GM23248 (cell line): Measurements from ENCODE around the gene WNK2. TPM values are rescaled to one million over a fixed set of nuclear protein-coding genes. Genes with fewer than 3 reads are reported as not detected.

ENCODE experiments used
- DNase-seq: peaks from one replicate; pipeline ENCODE4 v3.0.0-alpha.2; 2015
- H2AFZ ChIP-seq: fragments of 200-600 bp; sonication (generic); 2 replicates; pipeline ENCODE4 v1.6.1; 2016; ENCODE audit warnings: antibody characterized with exemption
- H3F3A ChIP-seq: fragments of 200-600 bp; sonication (generic); 2 replicates; pipeline ENCODE4 v1.6.1; 2016; ENCODE audit warnings: mild to moderate bottlenecking, antibody characterized with exemption, mixed run types; ENCODE audit not compliant: insufficient read depth
- H3K27ac ChIP-seq: fragments of 200-600 bp; sonication (generic); 2 replicates; pipeline ENCODE4 v1.5.1; 2016; ENCODE audit warnings: mild to moderate bottlenecking
- H3K27me3 ChIP-seq: fragments of 200-600 bp; sonication (generic); replicated peaks from 2 replicates; pipeline ENCODE4 v1.6.1; 2016; ENCODE audit warnings: mild to moderate bottlenecking; ENCODE audit not compliant: insufficient read depth
- H3K36me3 ChIP-seq: fragments of 200-600 bp; sonication (generic); 2 replicates; pipeline ENCODE4 v1.6.1; 2016; ENCODE audit warnings: low read depth, mild to moderate bottlenecking
- H3K4me1 ChIP-seq: fragments of 200-600 bp; sonication (generic); 2 replicates; pipeline ENCODE4 v1.6.1; 2016; ENCODE audit warnings: mild to moderate bottlenecking; ENCODE audit not compliant: insufficient read depth
- H3K4me2 ChIP-seq: fragments of 200-600 bp; sonication (generic); one replicate; pipeline ENCODE4 v1.6.1; 2016; ENCODE audit warnings: mild to moderate bottlenecking; ENCODE audit not compliant: unreplicated experiment
- H3K4me3 ChIP-seq: fragments of 200-600 bp; sonication (generic); 2 replicates; pipeline ENCODE4 v1.5.1; 2016; ENCODE audit warnings: mild to moderate bottlenecking
- H3K79me2 ChIP-seq: fragments of 200-600 bp; sonication (generic); 2 replicates; pipeline ENCODE4 v1.6.1; 2016; ENCODE audit warnings: mild to moderate bottlenecking; ENCODE audit not compliant: insufficient read depth
- H3K9ac ChIP-seq: fragments of 200-600 bp; sonication (generic); 2 replicates; pipeline ENCODE4 v1.6.1; 2016; ENCODE audit warnings: mild to moderate bottlenecking
- H3K9me2 ChIP-seq: fragments of 200-600 bp; sonication (generic); 2 replicates; pipeline ENCODE4 v1.6.1; 2016; ENCODE audit warnings: mixed run types, mild to moderate bottlenecking, moderate library complexity; ENCODE audit not compliant: insufficient read depth
- H3K9me3 ChIP-seq: fragments of 200-600 bp; sonication (generic); one replicate; pipeline ENCODE4 v1.6.1; 2017; ENCODE audit warnings: low read depth
- H4K20me1 ChIP-seq: fragments of 200-600 bp; sonication (generic); 2 replicates; pipeline ENCODE4 v1.6.0; 2016; ENCODE audit not compliant: insufficient read depth
- EZH2 ChIP-seq: fragments of 200-600 bp; sonication (generic); IDR thresholded peaks from 2 replicates; pipeline ENCODE4 v1.6.1; 2018; ENCODE audit warnings: antibody characterized with exemption, mild to moderate bottlenecking; ENCODE audit not compliant: insufficient read depth, poor library complexity, severe bottlenecking
- EZH2phosphoT487 ChIP-seq: fragments of 200-600 bp; sonication (generic); IDR thresholded peaks from 2 replicates; pipeline ENCODE4 v1.6.1; 2018; ENCODE audit warnings: antibody characterized with exemption, moderate library complexity, mild to moderate bottlenecking, low read depth; ENCODE audit not compliant: insufficient read depth
- WGBS, 2 experiments: methylation state at CpG; one replicate each; pipeline ENCODE4 v1.1.6; 2015 to 2017; ENCODE audit warnings: low lambda C conversion rate in 2 of 2, low coverage in 1 of 2; ENCODE audit errors: missing lambda C conversion rate in 2 of 2; 5-methylcytosine and 5-hydroxymethylcytosine counted together
- in situ Hi-C: fragments of 300-500 bp; cut with MboI; formaldehyde crosslinking; loops from 2 replicates; pipeline ENCODE4 v1.15.0; 2020
- polyA plus RNA-seq: library from polyadenylated mRNA; unstranded; fragments of >200 nt; fragmentation: Nextera tagmentation; extraction: Ambion mirVana; gene quantifications from 2 replicates; pipeline ENCODE4 v1.2.1, GENCODE V29; 2016
- total RNA-seq: library from RNA; depleted of rRNA; stranded (reverse); fragments of >200 nt; shearing (Covaris generic); gene quantifications from 2 replicates; pipeline ENCODE4 v1.2.3, GENCODE V29; 2014

WNK2 gene
- total and polyA plus RNA-seq, 2 experiments from 2014 or later: not detected

DNA sequence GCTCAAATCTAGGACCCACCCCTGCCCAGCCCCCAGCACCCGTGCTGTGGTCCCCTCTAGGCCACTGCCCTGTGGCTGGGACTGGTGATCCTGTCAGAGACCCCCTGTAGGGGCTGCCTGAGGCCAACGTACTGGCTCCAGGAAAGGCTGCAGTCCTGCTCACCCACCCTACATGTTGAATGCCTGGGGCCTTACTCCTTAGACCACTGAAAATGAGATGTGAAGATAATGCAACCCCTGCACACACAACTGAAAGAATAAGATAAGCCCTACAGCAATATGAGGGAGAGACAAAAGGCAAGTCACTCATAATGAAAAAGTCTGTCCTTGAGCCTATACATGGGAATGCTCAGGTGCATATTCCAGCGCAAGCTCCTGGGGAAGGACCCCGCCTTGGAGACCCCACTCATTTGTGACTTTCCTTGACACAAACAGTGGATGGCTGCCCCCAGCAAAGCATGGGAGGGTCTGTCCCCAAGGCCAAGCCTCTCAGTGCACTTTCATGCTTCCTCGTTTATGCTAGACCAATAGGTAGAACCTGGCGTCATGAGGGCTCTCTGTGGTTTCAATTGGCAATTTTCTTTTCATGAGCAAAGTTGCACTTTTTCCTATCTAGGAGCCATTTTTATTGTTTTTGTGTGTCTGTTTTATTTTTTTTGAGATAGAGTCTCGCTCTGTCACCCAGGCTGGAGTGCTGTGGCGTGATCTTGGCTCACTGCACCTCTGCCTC, 12.5 kb upstream of the WNK2 start:
- 63 to 66% methylated on average over 7 to 8 of the region's 8 CpGs for WGBS, 2 experiments
- no peaks in the 10 kb centered on the region for H3K79me2 ChIP-seq
- no peak overlapping the region for H3K27ac ChIP-seq
- no peaks in the 10 kb centered on the region for H3K9me3 ChIP-seq
- H2AFZ ChIP-seq: no peak overlapping the region
- H3K9ac ChIP-seq: no peak overlapping the region
- DNase-seq: no peak
- no peaks in the 10 kb centered on the region for H3K9me2 ChIP-seq
- TF ChIP-seq EZH2phosphoT487 (no peak), EZH2 (no peak)
- H3K36me3 ChIP-seq: no peaks in the 10 kb centered on the region
- H3K4me2 ChIP-seq: no peak overlapping the region
- H3K27me3 ChIP-seq: peaks cover 12% of the 10 kb centered on the region
- no peaks in the 10 kb centered on the region for H3K4me1 ChIP-seq
- H4K20me1 ChIP-seq: no peaks in the 10 kb centered on the region
- no peak overlapping the region for H3K4me3 ChIP-seq
- H3F3A ChIP-seq: no peaks in the 10 kb centered on the region
- in situ Hi-C loops: loop anchor here (25.0 kb wide), 1 partner anchor 391 kb away; no protein-coding TSS in a partner anchor

DNA sequence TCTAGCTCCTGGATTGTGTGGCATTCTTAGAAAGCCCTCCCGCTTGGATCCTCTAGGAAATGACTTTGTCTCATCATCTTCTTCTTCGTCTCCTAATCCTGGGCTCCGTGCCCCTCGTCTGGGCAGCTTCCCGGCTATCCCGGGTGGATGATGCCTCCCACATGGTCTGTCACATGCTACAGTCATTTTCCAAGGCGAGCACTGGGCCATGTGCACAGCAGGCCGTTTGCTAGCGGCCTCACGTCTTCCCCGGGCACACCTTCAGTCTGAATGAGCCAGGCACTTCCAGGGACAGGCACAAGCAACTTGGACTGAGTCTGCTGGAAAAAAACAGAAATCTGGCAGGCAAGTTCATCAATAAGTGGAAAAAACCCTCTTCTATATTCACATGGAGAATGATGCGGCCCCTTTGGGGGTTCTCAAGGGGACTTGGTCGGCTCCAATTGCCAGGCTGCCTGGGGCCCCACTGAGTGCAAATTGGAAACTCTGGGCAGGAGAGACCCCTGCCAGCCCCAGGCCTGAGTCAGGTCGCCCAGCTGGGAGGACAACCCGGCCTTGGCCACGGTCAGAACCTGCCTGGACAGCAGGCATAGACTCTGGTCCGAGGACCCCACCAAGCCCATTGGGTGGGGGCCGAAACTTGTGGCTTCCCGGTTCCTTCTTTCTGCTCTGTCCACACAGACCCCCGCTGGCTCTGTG, 11.1 kb upstream of the WNK2 start:
- no peak overlapping the region for H3K4me2 ChIP-seq
- H3K9me2 ChIP-seq: no peaks in the 10 kb centered on the region
- H2AFZ ChIP-seq: no peak overlapping the region
- H3K4me1 ChIP-seq: no peaks in the 10 kb centered on the region
- no peak overlapping the region for H3K4me3 ChIP-seq
- DNase-seq: no peak
- WGBS, 2 experiments: 24 to 31% methylated on average over 20 of the region's 20 CpGs
- H3K9me3 ChIP-seq: no peaks in the 10 kb centered on the region
- H3K27me3 ChIP-seq: peaks cover 12% of the 10 kb centered on the region
- no peaks in the 10 kb centered on the region for H3K79me2 ChIP-seq
- H3K27ac ChIP-seq: no peak overlapping the region
- H3F3A ChIP-seq: no peaks in the 10 kb centered on the region
- in situ Hi-C loops: loop anchor here (25.0 kb wide), 1 partner anchor 389 kb away; no protein-coding TSS in a partner anchor
- no peak overlapping the region for H3K9ac ChIP-seq
- TF ChIP-seq EZH2phosphoT487 (no peak), EZH2 (no peak)
- H4K20me1 ChIP-seq: no peaks in the 10 kb centered on the region
- no peaks in the 10 kb centered on the region for H3K36me3 ChIP-seq

- no peak for DNase-seq
- TF ChIP-seq EZH2phosphoT487 (no peak), EZH2 (no peak)
- in situ Hi-C loops: loop anchor here (25.0 kb wide), 1 partner anchor 389 kb away; no protein-coding TSS in a partner anchor
- Histone ChIP-seq H3K9me2 (no peaks in the 10 kb centered on the region), H3K4me2 (no peak overlapping the region), H3K36me3 (no peaks in the 10 kb centered on the region), H3K4me3 (no peak overlapping the region), H3K9ac (no peak overlapping the region), H3K27ac (no peak overlapping the region), H3F3A (no peaks in the 10 kb centered on the region), H3K79me2 (no peaks in the 10 kb centered on the region), H2AFZ (no peak overlapping the region), H3K9me3 (no peaks in the 10 kb centered on the region), H3K4me1 (no peaks in the 10 kb centered on the region), H4K20me1 (no peaks in the 10 kb centered on the region), H3K27me3 (peaks cover 12% of the 10 kb centered on the region)
- WGBS, 2 experiments: 72 to 76% methylated on average over 12 of the region's 12 CpGs
Observed at GRCh38 chr9:93173365-93174051, 10.4 kb upstream of the WNK2 start.

DNA sequence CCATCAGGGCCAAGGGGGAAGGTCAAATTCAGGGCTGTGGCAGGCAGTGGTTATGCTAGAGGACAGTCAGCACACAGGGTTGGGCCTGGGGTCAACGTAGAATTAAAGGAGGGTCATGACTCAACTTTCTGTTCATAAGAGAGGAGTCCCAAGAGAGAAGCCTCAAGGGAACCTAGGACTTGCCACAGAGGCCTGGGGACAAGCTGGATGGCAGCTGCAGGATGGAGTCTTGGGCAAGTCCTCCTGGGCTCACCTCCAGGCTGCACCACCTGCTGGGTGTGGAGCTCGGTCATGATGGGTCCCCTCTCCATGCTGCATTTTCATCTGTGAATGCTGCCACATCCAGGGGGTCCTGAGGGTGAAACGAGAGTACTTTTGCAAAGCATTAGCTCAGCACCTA, 9.0 kb upstream of the WNK2 start:
- H3K9me3 ChIP-seq: no peaks in the 10 kb centered on the region
- DNase-seq: no peak
- H3F3A ChIP-seq: no peaks in the 10 kb centered on the region
- peaks cover 12% of the 10 kb centered on the region for H3K27me3 ChIP-seq
- no peaks in the 10 kb centered on the region for H3K79me2 ChIP-seq
- H3K36me3 ChIP-seq: no peaks in the 10 kb centered on the region
- no peaks in the 10 kb centered on the region for H3K9me2 ChIP-seq
- H3K9ac ChIP-seq: no peak overlapping the region
- no peak overlapping the region for H3K4me2 ChIP-seq
- H3K4me1 ChIP-seq: no peaks in the 10 kb centered on the region
- in situ Hi-C loops: loop anchor here (25.0 kb wide), 1 partner anchor 387 kb away; no protein-coding TSS in a partner anchor
- WGBS, 2 experiments: 41 to 43% methylated on average over 3 of the region's 3 CpGs
- H4K20me1 ChIP-seq: no peaks in the 10 kb centered on the region
- TF ChIP-seq EZH2phosphoT487 (no peak), EZH2 (no peak)
- H2AFZ ChIP-seq: no peak overlapping the region
- no peak overlapping the region for H3K27ac ChIP-seq
- no peak overlapping the region for H3K4me3 ChIP-seq
